Skeletal muscle satellite cell (primary cell): Measurements from ENCODE around the gene INTS1.
A peak's percentile ranks its signal among the peaks of the same experiment; 100 is the strongest.

ENCODE experiments used
- H3K27me3 ChIP-seq: 2 replicates; pipeline ENCODE4 v1.7.0; 2013; ENCODE audit warnings: low read length; ENCODE audit not compliant: control insufficient read depth, insufficient read depth
- H3K36me3 ChIP-seq: 2 replicates; pipeline ENCODE4 v1.7.0; 2013; ENCODE audit warnings: mild to moderate bottlenecking, control low read depth, low read length; ENCODE audit not compliant: insufficient read depth
- H3K4me1 ChIP-seq: 2 replicates; pipeline ENCODE4 v1.7.0; 2013; ENCODE audit warnings: low read length; ENCODE audit not compliant: control insufficient read depth, insufficient read depth
- H3K4me2 ChIP-seq: 2 replicates; pipeline ENCODE4 v1.7.0; 2013; ENCODE audit warnings: mild to moderate bottlenecking, low read length
- H3K4me3 ChIP-seq: 2 replicates; pipeline ENCODE4 v1.7.0; 2013; ENCODE audit warnings: low read length
- H3K9ac ChIP-seq: 2 replicates; pipeline ENCODE4 v1.7.0; 2013; ENCODE audit warnings: mild to moderate bottlenecking, low read depth, low read length, moderate library complexity
- H3K9me3 ChIP-seq: replicated peaks from 2 replicates; pipeline ENCODE4 v1.7.0; 2013; ENCODE audit warnings: mild to moderate bottlenecking, control low read depth, low read length

INTS1 gene

GRCh38 chr7:1540776-1541271 lies 36.6 kb upstream of the INTS1 start:
- Histone ChIP-seq H3K27me3 (no peaks in the 10 kb centered on the region), H3K36me3 (peaks cover 26% of the 10 kb centered on the region), H3K4me1 (peaks cover 35% of the 10 kb centered on the region), H3K9me3 (no peaks in the 10 kb centered on the region), H3K4me2 (no peak overlapping the region), H3K9ac (no peak overlapping the region), H3K4me3 (no peak overlapping the region)

- Histone ChIP-seq H3K4me3 (no peak overlapping the region), H3K4me2 (no peak overlapping the region), H3K4me1 (peaks cover 35% of the 10 kb centered on the region), H3K9me3 (no peaks in the 10 kb centered on the region), H3K27me3 (no peaks in the 10 kb centered on the region), H3K36me3 (peaks cover 29% of the 10 kb centered on the region), H3K9ac (no peak overlapping the region)
Observed at GRCh38 chr7:1539882-1540775, 35.9 kb upstream of the INTS1 start.

GRCh38 chr7:1539181-1539881 lies 35.1 kb upstream of the INTS1 start:
- H3K4me3 ChIP-seq, result peak overlapping the region; percentile 71
- H3K27me3 ChIP-seq, result no peaks in the 10 kb centered on the region
- H3K36me3 ChIP-seq, result peaks cover 29% of the 10 kb centered on the region
- H3K4me2 ChIP-seq, result peak overlapping the region; percentile 94
- no peaks in the 10 kb centered on the region for H3K9me3 ChIP-seq
- H3K9ac ChIP-seq, result peak overlapping the region; percentile 96
- H3K4me1 ChIP-seq, result peaks cover 39% of the 10 kb centered on the region

DNA sequence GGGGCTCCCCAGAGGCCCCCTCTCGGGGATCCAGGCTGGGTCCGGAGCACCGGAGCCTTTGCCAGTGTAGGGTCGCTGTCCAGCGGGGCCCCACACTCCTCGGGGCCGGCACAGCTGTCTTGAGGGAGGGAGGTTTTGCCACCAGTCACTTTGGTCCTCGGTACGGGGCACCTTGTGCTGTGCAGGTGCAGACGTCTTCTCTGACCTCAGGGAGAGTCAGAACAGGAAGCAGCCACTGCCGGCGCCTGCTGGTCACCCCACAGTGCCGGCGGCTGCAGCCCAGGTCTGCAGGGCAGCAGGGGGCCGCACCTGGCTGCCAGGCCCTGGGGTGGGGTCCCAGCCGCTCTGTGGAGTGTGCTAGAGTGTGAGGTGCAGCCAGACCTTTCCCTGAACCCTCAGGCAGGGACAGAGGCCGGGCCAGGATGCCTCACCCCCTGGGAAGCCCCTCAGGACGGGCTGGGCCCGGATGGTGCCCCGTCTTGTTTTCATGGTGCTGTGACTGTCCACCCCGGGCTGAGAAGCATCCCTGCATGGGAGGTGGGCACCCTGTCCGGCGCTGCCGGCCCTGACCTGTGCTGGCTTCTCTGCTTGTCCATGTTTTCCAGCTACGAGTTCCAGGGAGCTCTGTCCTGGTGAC lies 34.5 kb upstream of the INTS1 start:
- H3K9me3 ChIP-seq, result no peaks in the 10 kb centered on the region
- peak overlapping the region; percentile 94 for H3K4me2 ChIP-seq
- H3K4me3 ChIP-seq, result peak overlapping the region; percentile 71
- H3K36me3 ChIP-seq, result peaks cover 29% of the 10 kb centered on the region
- H3K4me1 ChIP-seq, result peaks cover 46% of the 10 kb centered on the region
- peak overlapping the region; percentile 96 for H3K9ac ChIP-seq
- H3K27me3 ChIP-seq, result no peaks in the 10 kb centered on the region

- Histone ChIP-seq H3K9ac (peak overlapping the region; percentile 96), H3K4me3 (peak overlapping the region; percentile 71), H3K9me3 (no peaks in the 10 kb centered on the region), H3K4me1 (peaks cover 55% of the 10 kb centered on the region), H3K4me2 (peak overlapping the region; percentile 94), H3K36me3 (peaks cover 25% of the 10 kb centered on the region), H3K27me3 (no peaks in the 10 kb centered on the region)
Observed at GRCh38 chr7:1537535-1538412, 33.6 kb upstream of the INTS1 start.

DNA sequence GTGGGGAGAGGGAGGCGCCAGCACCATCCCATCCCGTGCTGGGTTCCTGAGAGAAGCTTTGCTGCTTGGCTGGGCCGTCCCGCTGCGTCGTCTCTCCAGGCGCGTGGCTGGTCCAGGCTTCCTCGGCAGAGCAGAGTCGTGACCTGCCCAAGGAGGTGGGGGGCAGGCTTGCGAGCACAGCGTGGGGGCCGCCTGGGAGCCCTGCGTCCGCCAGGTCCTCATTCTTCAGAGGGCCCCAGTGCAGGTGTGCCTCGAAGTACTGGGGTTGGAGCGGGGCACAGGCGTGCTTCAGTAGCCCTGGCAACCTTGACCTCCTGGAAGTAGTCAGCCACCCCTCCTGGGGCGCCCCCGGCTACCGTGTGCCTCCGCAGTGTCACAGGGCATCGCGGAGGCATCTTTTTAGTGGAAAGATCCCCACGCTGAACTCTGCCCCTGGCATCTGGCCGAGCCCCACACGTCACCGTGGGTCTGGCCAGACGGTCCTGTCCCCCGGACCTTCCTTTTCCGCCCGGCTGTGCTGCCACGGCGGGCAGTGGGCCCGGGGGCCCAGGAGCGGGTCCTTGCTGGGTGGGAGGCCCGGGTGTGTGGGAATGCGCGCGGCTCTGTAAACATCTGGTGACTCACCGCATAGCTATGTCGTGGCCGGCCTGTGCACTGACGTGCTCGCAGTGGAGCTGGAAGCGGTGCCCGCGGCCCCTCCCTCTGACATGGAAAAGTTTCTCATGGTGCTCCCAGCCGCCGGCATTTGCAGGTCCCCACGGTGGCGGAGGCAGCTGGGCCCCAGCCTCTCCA lies 32.8 kb upstream of the INTS1 start:
- peak overlapping the region; percentile 94 for H3K4me2 ChIP-seq
- H3K9me3 ChIP-seq, result no peaks in the 10 kb centered on the region
- H3K9ac ChIP-seq, result peak overlapping the region; percentile 96
- H3K4me3 ChIP-seq, result peak overlapping the region; percentile 71
- no peaks in the 10 kb centered on the region for H3K27me3 ChIP-seq
- H3K36me3 ChIP-seq, result peaks cover 19% of the 10 kb centered on the region
- H3K4me1 ChIP-seq, result peaks cover 62% of the 10 kb centered on the region

DNA sequence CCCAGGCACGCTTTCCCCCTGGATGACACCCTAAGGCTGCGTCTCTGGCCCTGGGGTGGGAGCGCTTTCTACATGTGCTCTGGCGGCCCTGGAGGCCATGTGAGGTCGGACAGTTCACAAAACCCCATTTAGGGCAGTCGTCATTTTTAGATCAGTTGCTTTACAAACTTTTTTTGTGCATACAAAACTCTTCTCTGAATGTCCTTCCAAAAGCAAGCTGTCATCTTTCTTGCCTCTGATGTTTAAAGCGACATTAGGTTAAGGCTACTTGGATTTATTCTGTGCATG lies 32.2 kb upstream of the INTS1 start:
- Histone ChIP-seq H3K4me3 (no peak overlapping the region), H3K9ac (peak overlapping the region; percentile 96)

GRCh38 chr7:1535701-1536454 lies 31.7 kb upstream of the INTS1 start:
- H3K4me3 ChIP-seq, result no peak overlapping the region
- peaks cover 70% of the 10 kb centered on the region for H3K4me1 ChIP-seq
- H3K9ac ChIP-seq, result peak overlapping the region; percentile 96
- H3K9me3 ChIP-seq, result no peaks in the 10 kb centered on the region
- no peaks in the 10 kb centered on the region for H3K27me3 ChIP-seq
- H3K4me2 ChIP-seq, result no peak overlapping the region
- peaks cover 15% of the 10 kb centered on the region for H3K36me3 ChIP-seq

More for the DNA sequence above, 32.2 kb upstream of the INTS1 start:
- Histone ChIP-seq H3K36me3 (peaks cover 19% of the 10 kb centered on the region), H3K4me2 (peak overlapping the region; percentile 94), H3K9me3 (no peaks in the 10 kb centered on the region), H3K27me3 (no peaks in the 10 kb centered on the region), H3K4me1 (peaks cover 67% of the 10 kb centered on the region)

- Histone ChIP-seq H3K36me3 (peaks cover 10% of the 10 kb centered on the region), H3K4me1 (peaks cover 70% of the 10 kb centered on the region), H3K9ac (no peak overlapping the region)
Observed at GRCh38 chr7:1535100-1535458, 30.9 kb upstream of the INTS1 start.

More at GRCh38 chr7:1535100-1535458, 30.9 kb upstream of the INTS1 start:
- Histone ChIP-seq H3K4me2 (no peak overlapping the region), H3K27me3 (no peaks in the 10 kb centered on the region), H3K4me3 (no peak overlapping the region), H3K9me3 (no peaks in the 10 kb centered on the region)
